GM21360 (cell line): Measurements from ENCODE around the gene PCGF1.

Experiments used
- ATAC-seq: cut with Tn5 transposase; IDR thresholded peaks from one replicate; pipeline ENCODE4 v1.9.1; 2021; ENCODE audit warnings: mild to moderate bottlenecking, moderate library complexity; ENCODE audit not compliant: unreplicated experiment

Gene PCGF1

DNA sequence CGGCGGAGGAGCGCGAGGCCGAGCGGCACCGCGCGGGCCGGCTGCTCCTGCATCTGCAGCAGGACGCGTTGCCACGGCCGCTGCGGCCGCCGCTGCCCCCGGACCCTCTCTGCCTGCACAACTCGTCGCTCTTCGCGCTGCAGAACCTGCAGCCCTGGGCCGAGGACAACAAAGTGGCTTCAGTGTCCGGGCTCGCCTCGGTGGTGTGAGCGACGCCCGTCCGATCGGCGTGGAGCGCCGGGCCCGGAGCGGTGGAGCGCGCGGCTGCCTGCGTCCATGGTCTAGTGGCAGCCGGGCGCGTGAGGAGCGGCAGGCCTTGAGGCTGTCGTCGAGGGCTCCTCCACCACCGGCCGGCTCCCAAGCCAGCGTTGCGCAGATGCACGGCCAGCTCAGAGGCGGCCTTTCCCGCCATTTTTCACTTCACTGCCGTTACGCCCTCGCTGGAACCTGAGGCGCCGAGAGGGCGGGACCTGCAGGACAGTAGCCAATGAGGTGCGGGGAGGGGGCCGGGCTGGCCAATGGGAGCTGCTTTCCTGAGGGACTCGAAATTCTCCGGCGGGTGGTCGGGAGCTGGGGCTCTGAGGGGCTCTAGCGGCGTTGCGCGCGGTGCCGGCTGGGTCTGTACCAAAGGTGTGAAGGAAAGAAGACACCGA lies 8.6 kb upstream of the PCGF1 start:
- ATAC-seq: no peak

DNA sequence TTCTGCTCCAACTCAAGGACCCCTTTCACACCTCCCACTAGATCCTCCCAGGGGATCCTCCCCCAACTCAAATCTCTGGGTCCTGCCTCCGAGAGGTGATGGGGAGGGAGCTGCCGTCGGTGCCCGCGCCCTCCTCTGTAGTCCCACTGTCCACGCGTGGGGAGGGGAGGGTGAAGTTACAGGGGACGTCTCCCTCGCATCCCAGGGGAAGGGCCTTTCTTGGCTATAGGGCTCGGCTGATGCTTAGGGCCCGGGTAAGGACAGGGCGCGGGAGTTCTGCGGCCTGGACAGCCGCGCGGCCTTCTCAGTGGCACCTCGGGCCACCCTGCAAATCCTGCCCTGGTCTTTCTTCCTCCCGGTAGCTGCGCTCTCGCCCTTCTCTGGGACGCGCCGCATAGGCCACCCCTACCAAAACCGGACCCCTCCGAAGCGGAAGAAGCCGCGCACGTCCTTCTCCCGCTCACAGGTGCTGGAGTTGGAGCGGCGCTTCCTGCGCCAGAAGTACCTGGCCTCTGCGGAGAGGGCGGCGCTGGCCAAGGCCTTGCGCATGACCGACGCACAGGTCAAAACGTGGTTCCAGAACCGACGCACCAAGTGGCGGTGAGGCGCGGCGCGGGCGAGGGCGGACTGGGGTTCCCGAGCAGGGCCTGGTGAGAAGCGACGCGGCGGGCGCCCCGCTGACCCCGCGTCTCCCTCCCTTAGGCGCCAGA lies 7.9 kb upstream of the PCGF1 start:
- ATAC-seq: no peak

DNA sequence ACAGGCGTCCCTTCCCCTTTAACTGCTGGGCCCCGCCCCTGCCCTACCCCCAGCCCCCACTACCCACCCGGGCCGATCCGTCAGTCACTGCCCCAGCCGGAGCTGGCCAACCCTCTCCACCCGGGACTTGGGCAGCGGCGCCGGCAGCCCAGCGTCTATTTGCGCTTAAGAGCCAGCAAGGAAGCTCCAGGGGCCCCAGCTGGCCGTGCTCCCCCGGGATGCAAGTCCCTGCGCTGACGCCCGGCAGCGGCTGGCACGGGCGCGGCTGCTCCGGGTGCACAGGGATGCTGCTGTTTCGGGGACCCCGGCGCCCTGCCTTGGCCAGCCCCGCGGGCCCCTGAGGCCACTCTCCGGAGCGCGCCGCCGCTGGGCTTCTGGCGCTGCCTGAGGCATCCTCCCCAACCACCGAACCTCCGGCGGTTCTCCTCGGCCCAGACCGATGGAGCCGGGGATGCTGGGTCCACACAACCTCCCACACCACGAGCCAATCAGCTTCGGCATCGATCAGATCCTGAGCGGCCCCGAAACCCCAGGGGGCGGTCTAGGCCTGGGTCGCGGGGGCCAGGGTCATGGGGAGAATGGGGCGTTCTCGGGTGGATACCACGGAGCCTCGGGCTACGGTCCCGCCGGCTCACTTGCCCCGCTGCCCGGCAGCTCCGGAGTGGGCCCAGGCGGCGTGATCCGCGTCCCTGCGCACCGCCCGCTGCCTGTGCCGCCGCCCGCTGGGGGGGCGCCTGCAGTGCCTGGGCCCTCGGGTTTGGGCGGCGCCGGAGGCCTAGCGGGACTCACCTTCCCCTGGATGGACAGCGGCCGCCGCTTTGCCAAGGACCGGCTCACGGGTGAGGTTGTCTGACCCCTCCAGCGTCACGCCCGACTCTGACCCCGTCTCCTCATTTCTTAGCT lies 7.1 kb upstream of the PCGF1 start, which contains the start of gene TLX2:
Gene TLX2, plus strand, starts transcription at position 83 of the 903 bp plus-strand sequence. Its CDS starts 357 bp downstream, at position 440.
- no peak for ATAC-seq

DNA sequence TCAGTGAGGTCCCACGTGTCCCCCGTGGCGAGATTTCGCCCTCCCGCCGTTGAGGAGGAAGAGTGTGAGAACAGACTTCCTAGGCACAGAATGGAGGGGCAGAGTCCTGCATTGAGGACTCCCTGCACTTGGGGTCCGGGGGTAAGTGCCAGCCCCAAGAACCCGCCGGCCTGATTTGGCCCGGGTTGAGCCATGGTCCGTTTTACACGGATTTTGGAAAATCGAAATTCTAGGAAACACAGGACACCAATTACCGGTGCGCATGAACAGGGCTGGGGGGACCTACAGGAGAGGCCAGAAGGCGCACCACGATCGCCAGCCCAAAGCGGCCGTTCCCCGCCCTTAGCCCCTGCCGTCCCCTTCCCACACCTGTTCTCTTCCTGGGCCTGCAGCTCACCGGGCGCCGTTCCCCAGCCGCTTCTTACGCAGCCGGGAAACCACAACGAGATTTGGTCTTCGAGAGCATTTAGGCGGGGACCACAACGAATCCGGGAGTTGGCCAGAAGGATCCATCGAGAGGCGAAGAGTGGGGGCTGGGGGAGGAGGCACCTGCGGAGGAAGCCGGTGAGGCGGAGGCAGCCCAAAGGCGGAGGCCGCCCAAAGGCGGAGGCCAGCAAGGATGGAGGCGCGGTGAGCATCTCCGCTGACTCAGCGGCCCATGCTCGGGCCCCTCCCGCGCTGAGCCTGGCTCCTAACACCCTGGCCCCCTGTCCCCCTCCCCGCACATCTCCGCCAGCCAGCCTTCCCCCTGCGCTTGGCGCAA lies 6.3 kb upstream of the PCGF1 start:
- ATAC-seq: no peak

DNA sequence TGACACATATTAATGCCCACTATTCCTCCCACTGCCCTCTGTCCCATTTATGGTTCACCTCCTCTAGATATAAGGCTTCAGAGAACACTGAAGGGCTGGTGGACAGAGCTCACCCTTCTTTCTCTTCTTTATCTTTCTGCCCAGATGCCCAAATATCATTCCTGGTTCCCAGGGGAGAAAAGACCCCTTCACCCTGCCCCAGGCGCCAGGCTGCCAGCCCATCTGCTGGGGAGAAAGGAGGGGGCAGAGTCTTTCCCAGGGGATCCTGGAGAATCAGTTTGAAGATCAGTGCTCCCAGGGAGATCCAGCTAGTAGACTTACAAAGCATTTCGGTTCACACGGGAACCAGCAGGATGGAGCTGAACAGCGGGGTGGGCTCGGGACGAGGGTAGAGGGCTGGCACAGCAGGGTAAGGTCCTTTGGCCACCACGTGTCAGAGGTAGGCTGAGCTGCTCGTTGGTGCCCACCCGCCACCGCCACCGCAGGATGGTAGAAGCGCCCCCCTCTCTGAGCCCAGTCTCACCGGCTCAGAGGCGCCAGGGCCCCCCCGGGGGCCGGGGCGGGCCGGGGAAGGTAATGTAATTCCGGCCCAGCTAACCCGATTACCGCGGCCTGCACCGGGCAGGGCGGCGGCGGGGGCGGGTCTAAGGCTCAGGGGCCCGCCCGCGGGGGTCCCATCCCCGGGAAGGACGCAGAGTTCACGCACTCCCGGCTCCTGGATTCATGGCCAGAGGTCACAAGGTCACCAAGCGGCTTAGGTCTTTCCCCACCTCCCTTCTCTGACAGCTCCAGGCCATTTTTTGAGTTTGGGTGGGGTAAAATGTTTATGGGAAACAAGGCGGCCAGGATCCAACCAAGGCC lies 5.5 kb upstream of the PCGF1 start:
- ATAC-seq: no peak

DNA sequence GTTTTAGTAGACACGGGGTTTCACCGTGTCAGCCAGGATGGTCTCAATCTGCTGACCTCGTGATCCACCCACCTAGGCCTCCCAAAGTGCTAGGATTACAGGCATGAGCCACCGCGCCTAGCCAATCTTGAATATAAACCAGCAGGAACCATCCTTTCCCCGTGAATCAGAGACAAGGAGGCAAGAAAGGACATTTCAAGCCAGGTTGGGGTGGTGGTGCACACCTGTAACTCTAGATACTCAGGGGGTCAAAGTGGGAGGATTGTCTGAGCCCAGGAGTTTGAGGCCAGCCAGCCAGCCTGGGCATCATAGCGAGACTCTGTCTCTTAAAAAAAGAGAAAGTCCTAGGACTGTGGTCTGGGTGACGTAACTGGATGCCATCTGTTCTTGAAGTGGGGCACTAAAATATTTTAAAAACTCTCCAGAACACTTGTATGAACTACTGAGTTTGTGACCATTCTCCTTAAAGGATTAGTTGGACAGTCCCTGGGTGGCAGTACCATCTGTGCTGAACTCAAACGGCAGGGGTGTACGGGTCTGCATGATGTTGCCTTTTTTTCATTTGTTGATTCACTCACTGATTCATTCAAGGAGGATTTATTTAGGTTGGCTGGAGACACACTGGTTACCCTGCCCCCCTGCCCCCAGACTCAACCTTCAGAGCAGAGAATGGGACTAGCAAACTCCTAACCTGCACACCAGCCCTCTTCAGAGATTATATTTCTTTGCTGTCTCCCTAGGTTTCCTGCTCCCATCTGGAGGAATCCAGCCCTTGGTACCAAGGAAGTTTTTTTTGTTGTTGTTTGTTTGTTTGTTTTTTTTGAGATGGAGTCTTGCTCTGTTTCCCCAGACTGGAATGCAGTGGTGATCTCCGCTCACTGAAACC lies 3.9 kb upstream of the PCGF1 start:
- no peak for ATAC-seq

DNA sequence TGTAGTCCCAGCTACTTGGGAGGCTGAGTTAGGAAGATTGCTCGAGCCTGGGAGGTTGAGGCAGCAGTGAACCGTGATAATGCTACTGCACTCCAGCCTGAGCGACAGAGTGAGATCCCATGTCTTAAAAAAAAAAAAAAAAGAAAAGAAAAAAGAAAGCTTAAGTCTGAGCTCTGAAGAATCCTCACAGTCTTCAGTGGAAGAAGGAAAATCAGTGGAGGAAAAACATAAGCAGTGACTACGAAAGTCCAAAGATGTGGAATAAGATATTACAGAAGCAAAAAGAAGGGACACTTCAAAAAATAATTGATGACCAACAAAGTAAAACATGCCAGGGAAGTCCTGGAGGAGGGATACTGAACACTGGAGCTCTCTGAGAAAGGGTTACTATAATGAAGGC lies 2.8 kb upstream of the PCGF1 start:
- no peak for ATAC-seq

DNA sequence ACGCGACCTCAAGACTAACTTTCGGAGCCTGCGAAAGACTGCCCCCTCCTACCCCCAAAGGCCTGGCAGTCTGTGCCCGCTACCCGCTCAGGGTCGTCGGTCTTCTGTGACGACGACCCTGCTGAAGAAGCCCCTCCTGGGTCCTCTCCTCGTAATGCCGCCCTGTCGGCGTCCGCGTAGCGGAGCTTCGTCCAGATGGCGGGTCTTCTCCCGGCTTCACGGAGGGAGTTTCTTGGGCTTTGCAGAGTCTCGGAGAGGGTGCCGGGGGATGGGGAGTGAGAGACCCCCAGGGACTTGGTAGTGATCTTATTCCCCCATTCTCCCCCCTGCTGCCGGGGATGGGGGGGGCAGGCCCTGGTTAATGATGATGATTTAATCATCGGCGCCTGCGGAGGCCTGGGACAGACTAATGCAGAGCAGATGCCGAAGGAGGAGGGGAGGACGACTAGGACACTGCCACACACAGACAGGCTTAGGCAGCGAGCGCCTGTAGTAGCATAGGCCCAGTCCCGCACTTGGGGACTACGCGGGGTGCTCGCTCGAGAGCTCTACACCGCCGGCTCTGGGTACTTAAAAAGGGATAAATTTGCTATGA lies 528 bp upstream of the PCGF1 start:
- peak; percentile 17 for ATAC-seq

DNA sequence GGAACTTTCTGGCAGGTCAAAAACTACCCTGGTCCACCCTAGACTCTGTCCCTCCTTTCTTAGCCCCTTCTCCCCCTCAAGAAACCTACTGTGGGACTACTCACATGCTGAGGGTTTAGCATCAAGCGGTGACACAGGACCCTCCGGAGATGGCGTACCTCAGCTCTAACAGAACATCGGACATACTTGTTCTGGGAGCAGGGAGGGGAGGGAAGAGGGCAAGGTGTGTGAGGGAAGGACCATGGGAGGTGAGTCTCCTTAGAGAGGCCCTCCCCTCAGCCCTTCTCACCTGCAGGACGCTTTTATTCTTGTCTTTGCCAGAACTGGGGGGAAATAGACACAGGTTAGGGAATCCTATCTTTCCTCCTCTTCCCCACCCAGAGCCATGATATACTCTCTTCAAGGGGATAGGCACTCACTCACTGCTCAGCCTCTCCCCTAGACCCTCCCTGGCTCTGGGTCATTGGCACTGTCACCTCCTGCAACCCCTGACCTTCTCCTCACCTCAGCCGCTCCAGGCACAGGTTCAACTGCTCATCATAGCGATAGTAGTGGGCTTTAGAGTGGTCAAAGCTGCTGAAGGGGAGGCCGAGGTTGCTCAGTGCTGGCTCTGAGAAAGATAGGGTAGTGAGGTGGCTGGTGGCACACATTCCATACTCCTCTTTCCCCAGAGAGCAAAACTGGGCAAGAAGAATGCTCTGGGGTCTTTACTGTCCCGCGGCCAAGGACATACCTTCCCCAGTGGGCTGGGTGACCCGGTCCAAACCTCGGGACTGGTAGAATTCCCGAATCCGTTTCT lies 1.8 kb downstream of the PCGF1 start:
- ATAC-seq: no peak

DNA sequence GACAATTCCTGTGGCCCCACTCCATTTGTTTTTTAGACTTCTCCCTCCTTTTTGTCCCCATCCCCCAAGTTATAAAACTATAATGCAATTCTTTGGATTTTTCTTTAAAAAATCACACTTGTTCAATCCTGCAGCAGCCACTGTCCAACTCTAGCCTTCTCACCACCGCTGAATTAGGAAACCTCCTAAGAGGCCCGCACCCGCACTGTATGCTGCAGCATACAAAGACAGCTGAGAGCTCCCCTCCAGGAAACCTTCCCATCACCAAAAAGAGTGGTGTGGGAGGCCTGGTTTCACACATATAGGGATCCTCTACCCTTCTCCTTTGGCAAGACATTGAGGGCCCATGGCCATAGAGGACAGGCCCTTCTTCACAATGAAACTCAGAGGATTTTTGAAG lies 2.9 kb downstream of the PCGF1 start:
- no peak for ATAC-seq

DNA sequence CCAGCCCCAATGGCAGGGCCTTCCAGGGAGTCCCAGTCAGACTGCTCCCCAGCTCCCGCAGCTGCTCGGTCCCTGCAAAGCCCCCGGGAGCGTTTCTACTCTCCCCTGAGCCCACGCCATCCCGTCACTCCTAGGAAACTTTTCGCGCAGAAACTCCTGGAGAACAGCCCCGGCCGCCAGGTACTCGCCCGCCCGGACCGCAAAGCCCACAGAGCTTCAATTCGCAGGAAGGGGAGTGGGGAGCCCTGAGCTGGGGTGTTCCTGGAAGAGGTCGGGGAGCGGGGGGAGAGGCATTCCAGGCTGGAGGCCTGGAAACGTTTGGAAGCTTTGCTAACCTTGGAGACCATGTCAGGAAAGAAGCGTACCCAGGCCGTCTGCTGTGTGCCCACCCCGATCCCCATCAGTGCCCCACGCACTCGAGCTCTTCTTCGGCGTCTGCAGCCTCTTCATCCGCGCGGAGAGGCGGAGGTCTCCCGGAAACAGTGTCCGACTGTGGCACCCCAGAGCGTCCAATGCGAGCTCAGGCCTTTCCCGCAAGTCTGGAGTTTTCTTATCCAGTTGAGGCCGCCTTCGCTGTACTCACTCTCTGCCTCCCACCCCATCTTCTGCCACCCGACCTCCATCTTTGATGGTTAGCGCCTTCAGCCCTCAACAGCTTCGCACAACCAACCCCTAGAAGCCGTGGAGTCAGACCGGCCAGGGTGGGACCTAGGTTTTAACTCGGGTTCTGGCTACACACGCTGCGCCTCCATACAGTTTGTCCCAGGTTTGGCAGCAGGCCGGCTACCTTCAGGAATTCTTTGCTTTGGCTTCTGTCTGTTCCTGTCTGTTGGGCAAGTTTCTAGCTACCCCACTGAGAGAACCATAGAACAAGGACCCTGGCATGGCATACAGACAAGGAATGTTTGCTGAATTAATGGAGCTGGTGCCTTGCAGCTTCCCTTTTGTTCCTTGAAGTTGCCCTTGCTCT lies 3.7 kb downstream of the PCGF1 start:
- ATAC-seq: no peak

DNA sequence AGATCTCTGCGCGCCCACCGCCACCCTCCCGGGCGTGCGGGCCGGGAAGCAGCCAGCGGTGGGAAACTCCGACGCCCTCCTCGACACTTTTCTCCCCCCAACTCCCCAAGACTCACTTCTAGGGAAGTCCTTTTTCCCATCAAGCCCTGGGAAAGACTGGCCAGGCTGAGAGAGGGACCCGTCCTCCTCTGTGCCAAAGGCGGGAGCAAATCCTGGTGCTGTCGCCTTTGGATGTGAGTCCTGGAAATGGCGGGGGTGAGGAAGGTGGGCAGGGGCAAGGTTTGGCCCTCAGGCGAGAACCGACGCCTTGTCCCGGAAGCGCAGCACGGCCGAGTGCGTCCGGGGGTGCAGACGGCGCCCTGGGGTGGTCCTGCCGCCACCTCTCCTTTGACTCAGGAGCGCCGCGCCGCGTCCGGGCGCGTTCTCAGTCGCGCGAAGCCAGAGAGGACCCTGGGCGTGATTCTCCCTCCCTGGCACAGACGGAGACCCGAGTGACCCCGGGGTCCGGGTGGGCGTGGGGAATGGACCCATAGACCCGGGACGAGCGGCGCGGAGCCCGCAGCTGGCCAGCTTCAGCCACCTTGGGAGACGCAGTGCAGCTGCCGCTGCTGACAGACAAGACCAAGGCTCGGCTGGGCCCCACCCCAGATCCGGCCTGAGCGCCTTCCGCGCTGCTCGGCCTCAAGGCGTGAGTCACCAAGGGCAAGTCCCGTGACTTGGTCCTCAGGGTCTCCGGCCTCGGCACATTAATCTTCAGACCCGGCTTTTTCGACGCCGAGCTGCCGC lies 4.6 kb downstream of the PCGF1 start:
- no peak for ATAC-seq

DNA sequence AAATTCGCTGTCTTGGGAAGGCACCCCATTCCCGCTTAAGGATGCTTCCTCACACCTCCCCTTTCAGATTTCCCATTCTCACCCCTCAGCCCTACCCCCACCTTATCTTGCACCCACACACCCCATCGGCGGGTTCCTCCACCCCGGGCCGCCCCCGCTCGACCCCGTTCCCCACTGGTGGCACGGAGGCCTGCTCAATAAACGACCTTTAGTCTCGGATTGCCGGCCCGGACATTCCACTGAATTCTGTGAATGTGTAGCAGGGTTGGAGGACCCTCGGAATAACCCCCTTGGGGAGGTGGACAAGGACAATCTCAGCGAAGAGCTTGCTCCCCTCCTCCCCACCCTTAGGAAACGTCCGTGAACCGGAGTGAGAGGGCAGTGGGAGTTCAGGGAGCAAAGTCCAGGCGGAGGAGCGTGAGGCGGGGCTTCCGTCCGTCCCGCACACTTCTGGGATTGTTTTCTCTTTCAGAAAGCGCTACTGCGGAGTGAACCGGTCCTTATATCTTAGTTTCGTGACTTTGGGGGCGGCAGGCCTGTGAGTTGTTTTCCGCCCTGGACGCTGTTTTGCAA lies 5.3 kb downstream of the PCGF1 start:
- no peak for ATAC-seq

DNA sequence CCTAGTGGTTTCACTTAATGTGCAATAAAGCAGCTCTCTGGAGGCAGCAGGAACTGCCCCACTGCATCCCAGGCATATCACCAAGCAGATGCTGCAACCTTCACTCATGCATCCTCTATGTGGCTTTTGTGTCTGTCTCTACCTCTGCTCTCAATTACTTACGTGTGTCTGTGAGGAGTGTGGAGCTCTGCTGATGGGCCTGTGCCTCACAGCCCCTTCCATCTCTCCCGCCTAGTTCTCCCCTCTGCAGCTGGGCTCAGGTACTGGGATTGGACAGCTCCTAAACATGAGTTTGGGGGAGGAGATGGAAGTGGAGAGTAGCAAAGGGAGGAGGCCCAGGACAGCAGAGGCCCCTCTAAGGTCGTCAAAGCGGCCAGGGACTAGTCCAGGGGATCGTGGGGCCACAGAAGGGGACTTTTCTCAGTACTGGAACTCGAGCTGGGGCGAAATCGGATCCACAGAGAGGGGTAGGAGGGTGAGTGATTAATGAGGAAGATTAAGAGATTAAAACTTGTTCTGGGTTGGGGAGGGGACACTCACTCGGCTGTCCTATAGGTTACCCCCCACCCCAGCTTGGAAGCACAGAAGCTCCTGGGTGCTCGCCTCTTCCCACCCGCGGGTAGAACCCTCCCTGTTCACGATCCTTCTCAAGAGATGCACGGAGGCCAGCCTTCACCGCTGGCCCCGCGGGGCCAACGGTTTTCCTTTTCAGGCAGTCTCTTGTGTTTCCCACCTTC lies 6.0 kb downstream of the PCGF1 start:
- no peak for ATAC-seq

DNA sequence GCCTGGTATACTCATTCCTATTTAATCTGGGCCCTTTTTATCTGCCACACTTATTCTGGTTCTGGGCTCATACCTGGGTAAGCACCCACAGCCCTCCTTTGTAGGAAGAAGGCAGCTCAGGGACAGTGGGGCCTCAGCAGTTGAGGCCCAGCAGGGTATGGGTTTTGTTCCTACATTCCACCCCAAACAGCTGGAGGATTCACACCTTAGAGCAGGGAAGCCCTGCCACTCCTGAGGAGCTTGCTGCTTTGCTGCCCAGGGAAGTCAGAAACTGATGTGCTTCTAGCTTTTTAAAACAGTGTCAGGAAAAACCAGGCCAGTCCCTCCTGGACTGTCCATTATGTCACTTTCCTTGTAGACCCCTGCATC lies 6.9 kb downstream of the PCGF1 start:
- no peak for ATAC-seq
